Fibroblast of skin of back (primary cell): ENCODE measurements around the gene MON1B.
A peak's percentile ranks its signal among the peaks of the same experiment; 100 is the strongest.

ENCODE experiments used
- DNase-seq: peaks from one replicate; pipeline ENCODE4 v3.0.0-alpha.2; 2013

The MON1B gene

DNA sequence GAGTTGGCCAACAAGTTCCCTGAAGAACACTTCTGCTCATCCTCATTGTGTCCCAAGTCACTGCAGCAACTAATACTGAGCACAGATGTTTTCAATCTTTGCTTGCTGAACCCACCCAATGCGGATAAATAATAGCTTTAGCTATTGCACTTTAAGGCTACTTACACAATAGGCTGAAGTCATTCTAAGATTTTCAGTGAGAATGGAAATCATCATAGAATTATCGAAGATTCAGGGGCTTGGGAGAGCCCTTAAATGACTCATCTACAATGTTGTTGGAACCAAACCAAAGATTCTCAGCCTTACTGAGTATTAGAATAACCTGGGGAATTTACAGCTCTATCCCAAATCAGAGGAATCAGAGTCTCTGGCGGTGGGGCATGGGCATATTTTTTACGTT is 59.4 kb downstream of the MON1B start:
- peak; percentile 37 for DNase-seq
